ENCODE measurements around the gene POLG2. TPM values are rescaled to one million over a fixed set of nuclear protein-coding genes. Genes with fewer than 3 reads are reported as not detected.

POLG2 gene
- total RNA-seq, 1 donor: 12.5 TPM

DNA sequence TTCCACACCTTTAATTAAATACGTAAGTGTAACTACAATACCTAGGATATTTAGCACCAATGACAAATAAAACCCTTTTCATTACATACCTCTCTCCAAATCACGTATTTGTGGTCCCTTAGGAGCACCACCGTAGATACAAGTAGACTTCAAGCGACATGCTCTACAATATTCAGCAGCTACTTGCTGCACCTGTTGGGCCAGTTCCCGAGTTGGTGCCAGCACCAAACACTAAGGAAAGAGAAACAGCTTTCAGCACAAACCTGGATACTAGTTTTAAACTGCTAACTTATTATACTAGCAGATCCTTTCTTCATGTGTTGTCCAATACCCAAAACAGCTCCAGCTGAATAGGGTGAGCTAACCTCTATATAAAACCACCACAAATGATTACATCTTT, 6.5 kb upstream of the POLG2 start:
- TF ChIP-seq, protein P1, sequence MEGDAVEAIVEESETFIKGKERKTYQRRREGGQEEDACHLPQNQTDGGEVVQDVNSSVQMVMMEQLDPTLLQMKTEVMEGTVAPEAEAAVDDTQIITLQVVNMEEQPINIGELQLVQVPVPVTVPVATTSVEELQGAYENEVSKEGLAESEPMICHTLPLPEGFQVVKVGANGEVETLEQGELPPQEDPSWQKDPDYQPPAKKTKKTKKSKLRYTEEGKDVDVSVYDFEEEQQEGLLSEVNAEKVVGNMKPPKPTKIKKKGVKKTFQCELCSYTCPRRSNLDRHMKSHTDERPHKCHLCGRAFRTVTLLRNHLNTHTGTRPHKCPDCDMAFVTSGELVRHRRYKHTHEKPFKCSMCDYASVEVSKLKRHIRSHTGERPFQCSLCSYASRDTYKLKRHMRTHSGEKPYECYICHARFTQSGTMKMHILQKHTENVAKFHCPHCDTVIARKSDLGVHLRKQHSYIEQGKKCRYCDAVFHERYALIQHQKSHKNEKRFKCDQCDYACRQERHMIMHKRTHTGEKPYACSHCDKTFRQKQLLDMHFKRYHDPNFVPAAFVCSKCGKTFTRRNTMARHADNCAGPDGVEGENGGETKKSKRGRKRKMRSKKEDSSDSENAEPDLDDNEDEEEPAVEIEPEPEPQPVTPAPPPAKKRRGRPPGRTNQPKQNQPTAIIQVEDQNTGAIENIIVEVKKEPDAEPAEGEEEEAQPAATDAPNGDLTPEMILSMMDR (IDR thresholded peaks at IDR 0.05; ENCODE audit: insufficient read depth, low read depth, low read length): no peak
- no peak for DNase-seq (ENCODE audit: low read depth)
- H3K4me3 ChIP-seq (ENCODE audit: low read depth, low read length): peak overlapping the region; percentile 10

DNA sequence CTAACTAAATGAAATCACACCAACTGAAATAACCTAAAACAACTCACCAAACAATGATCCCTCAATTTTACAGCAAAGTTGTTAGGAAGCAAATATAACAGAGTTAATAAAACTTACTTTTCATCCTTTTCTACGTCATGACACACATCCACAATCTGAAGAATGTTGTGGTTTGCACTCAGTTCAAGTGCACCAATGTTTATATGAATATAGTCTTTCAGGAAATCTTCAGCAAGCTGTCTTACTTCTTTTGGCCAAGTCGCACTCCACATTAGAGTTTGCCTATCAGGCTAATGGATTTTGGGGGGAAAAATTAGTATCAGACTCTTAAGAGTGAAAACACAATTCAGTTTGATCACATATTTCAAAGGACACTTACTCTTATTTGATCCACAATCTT, 6.0 kb upstream of the POLG2 start:
- TF ChIP-seq, protein P1 (IDR thresholded peaks at IDR 0.05; ENCODE audit: insufficient read depth, low read depth, low read length): no peak
- DNase-seq (ENCODE audit: low read depth): peak; percentile 52
- H3K4me3 ChIP-seq (ENCODE audit: low read depth, low read length): no peak overlapping the region

DNA sequence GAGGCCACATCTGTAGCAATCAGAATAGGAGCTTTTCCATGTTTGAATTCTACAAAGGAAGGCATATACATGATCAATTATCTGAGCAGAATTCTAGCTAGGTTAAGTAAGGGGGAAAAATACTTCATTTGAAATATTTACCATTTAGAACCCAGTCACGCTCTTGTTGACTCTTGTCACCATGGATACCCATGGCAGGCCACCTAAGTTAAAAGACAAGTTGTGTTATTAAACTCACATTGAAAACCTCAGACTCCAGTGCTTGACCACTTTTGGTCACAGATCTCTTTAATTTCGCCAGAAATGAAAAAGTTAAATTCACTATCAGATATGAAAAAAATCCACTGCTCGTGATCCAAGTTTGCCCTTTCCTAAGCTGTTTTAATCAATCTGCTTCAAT, 5.2 kb upstream of the POLG2 start:
- TF ChIP-seq, protein P1 (IDR thresholded peaks at IDR 0.05; ENCODE audit: insufficient read depth, low read depth, low read length): no peak
- no peak overlapping the region for H3K4me3 ChIP-seq (ENCODE audit: low read depth, low read length)
- DNase-seq (ENCODE audit: low read depth): no peak

DNA sequence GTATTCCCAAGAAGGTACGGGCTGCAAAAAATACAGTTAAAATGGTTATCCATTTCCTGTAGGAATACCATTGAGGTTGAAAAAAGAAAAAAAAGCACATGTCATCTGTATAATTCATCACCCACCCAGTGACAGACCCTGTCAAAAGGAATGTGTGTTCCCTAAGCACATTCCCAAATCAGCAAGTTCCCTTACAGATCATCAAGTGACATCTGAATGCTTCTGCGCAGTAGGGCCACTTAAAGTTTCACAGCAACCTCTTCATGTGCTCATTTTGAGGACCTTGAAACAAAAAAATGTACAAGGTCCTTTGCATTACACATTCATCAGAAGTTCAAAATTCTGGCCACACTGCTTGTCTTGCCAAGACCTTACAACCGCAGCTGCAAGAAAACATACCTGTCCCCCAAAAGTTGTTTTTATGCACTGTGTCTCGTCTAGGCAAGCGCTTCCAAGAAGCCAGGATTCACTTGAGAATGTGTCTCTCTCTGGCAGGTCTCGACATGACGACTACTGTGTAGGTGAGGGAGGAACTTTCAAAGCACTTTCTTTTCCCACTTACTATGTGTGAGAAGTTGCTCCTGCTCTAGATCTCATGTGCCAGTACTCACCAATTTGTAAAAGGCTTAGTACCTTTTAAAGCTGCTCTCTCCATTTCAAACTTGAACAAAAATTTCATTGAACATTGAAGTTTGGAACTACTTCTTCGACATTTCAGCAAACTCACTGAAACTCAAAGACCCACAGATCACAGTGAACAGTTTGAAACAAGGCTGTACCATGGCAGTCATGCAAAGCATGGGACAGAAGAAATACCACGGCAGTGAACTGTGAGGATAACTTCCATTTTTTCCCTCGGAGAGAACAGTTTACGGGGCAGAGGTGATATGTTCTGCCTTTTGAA, 4.3 kb upstream of the POLG2 start:
- TF ChIP-seq, protein P1 (IDR thresholded peaks at IDR 0.05; ENCODE audit: insufficient read depth, low read depth, low read length): no peak
- DNase-seq (ENCODE audit: low read depth): no peak
- no peak overlapping the region for H3K4me3 ChIP-seq (ENCODE audit: low read depth, low read length)

DNA sequence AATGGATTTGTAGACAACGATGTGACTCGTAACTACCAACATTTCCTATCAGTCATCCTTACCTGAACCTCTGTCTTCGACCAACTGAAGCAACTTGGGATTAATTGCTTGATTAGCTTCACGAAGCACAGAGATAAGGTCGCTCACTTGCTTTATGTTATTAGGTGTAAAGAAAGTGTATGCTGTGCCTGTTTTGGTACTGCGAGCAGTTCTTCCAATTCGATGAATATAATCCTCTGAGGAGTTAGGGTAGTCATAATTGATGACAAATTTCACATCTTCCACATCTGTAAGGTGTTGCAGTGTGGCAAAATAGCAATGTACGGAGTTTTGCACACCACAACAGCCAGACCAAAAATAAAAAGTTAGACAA, 3.6 kb upstream of the POLG2 start:
- TF ChIP-seq, protein P1 (IDR thresholded peaks at IDR 0.05; ENCODE audit: insufficient read depth, low read depth, low read length): no peak
- H3K4me3 ChIP-seq (ENCODE audit: low read depth, low read length): no peak overlapping the region
- no peak for DNase-seq (ENCODE audit: low read depth)

DNA sequence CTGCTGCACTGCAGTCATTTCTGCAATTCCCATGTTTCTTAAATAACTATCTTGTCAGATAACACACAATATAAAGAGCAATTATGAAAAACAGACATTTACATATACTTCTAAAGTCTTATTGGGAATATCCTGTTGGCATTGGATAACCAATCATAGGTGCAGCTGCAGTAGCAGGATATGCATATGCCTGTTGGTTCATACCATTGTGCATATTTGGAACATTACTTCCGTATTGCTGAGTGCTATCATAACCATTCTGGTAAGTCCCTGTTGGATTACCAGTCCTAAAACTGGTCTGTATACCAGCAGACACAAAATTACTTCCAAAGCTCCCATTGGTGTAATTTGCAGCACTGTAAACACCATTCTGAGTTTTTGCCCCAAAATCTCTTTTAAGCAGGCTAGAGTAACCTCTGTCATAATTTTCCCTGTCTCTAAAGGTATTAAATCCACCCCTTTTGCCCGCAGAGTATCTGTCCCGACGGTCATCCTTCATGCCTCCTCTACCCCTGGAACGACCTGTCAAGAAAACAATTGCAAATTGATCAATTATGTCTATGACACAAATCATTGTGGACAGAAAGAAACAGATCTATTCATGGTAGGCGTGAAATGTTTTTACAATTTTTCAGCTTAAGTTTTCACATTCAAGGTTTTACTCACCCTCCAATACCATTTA, 3.1 kb upstream of the POLG2 start:
- no peak for DNase-seq (ENCODE audit: low read depth)
- TF ChIP-seq, protein P1 (IDR thresholded peaks at IDR 0.05; ENCODE audit: insufficient read depth, low read depth, low read length): no peak
- H3K4me3 ChIP-seq (ENCODE audit: low read depth, low read length): no peak overlapping the region
